Measurements from ENCODE around the gene SLC26A6.

Gene SLC26A6

DNA sequence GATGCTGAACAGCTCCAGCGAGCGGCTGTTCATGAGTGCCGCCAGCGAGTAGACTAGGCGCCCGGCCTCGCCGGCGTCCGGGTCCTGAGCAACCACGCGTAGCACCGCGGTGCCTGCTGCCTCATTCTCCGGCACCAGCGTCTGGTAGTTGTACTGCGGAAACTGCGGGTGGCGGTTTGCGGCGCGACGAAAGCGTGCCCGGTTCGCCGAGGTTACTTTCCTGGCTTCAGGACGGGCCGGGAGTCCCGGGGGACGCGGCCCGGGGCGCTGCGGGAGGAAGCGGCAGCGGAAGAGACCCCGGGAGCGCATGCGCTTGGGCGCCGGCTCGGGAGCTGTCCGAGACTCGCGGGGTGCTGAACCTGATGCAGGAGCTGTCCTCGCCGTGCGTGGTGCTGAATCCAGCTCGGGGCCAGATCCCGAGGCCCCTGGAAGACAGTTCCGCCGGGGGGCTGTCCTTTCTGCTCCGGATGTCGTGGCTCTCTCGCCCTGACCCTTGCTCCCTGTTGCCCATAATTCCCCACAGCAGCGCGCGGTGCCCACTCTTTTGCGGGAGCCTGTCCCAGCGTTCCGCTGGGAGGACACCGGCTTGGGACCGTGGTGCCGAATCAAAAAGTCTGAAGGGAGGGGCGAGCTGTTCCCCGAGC, 26.4 kb upstream of the SLC26A6 start:
- peak; percentile 81 for DNase-seq

DNA sequence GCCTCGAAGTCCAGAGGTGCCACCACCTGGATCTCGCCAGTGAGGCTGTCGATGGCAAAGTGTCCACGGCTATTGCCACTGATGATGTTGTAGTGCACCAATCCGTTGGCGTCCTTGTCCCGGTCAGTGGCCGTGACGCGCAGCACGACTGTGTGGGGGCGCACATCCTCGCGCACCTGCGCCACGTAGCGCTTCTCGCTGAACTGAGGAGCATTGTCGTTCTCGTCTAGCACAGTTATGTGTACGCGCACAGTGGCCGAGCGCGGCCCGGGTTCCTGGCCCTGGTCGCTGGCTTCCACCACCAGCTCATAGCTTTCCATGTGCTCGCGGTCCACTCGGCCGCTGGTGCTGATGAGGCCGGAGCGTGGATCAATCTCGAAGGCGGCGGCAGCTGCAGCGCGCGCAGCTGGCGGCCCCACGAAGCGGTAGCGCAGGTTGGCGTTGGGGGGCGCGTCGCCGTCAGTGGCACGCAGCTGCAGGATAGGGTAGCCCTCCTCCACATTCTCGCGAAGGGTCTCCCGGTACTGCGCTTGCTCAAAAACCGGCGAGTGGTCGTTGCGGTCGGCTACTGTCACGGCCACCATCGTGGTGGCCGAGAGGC, 25.6 kb upstream of the SLC26A6 start:
- DNase-seq, result no peak

DNA sequence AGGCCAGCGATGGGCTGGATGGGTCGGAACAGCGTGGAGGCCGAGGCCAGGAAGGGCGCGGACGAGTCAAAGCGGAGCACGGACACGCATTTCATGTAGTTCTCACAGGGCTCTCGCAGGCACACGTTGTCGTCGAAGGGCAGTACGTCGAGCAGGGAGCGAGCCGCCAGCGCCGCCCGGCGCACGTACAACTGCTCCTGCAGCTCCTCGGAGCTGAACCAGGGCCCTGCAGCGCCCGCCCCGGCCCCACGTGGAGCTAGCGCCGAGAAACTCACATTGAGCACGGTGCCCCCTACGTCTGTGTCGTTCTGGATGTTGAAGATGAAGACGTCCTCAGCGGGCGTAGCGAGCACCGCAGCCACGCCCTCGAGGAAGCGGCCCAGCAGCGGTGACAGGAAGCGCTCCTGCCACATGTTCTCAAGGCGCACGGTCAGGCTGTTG, 21.6 kb upstream of the SLC26A6 start:
- peak; percentile 45 for DNase-seq

DNA sequence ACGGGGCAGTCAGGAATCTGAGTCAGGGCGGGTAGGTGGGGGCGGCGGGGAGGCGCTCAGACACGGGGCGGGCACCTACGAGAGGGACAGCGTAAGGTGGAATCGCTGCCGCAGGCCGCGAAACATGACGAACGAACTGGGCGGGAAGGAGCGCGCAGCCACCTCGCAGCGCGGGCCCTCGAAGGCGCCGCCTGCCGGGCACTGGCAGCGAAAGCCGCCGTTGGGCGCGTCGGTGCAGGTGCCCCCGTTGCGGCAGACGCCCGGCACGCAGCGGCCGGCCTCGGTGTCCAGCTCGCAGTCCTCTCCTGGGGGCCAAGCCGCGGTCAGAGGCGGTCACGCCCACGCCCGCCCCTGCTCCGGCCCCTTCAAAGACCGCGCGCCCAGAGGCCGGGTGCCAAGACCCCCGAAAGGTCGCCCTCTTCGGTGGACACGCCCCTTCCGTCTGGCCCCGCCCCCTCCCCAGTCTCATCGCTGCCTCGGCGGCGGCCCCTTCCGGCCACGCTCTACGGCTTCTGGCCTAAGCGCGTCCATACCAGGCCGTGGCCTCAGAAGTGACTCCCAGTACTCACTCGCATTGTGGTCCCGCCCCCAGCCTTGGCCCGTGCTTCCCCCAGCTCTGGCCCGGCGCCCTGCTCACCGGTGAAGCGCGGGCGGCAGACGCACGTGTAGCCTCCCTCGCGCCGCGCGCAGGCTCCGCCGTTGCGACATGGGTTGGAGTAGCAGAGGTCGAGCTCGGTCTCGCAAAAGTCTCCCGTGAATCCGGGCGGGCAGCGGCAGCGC, 21.0 kb upstream of the SLC26A6 start:
- peak; percentile 93 for DNase-seq

DNA sequence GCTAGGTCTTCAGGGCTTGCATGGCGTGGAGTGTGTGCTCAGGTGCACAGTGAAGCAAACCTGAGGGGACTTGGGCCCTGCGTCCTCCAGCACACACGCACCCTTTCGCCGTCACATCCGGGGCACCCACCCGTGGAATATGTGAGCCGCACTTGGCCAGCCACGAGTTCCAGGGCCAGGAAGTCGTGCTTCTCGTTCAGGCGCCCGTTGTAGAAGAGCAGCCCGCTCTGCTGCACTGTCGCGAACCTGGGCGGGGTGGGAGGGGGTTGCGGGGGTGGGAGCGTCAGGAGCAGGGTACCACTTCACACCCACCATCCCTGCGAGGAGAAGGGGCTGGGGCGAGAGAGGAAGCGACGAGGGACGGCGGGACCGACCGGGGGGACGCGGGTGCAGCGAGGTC, 20.3 kb upstream of the SLC26A6 start:
- DNase-seq, result peak; percentile 48

DNA sequence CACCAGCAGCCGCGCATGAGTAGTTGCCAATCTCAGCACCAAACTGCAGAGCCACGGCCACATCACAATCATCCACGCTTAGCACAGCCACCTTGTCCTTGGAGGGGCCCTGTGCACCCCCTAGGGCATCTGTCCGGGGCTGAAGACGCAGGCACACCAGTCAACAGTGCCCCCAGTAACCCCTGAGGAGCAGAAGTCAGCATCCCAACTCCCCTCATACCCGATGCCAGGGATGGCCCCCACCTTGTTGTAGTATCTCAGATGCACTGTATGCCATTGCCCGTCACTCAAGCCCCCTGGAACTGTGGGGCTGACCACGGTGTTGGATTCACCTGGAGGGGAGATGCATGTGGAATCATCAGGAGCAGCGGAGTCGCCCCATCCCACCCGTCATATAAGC, 19.8 kb upstream of the SLC26A6 start:
- no peak for DNase-seq

DNA sequence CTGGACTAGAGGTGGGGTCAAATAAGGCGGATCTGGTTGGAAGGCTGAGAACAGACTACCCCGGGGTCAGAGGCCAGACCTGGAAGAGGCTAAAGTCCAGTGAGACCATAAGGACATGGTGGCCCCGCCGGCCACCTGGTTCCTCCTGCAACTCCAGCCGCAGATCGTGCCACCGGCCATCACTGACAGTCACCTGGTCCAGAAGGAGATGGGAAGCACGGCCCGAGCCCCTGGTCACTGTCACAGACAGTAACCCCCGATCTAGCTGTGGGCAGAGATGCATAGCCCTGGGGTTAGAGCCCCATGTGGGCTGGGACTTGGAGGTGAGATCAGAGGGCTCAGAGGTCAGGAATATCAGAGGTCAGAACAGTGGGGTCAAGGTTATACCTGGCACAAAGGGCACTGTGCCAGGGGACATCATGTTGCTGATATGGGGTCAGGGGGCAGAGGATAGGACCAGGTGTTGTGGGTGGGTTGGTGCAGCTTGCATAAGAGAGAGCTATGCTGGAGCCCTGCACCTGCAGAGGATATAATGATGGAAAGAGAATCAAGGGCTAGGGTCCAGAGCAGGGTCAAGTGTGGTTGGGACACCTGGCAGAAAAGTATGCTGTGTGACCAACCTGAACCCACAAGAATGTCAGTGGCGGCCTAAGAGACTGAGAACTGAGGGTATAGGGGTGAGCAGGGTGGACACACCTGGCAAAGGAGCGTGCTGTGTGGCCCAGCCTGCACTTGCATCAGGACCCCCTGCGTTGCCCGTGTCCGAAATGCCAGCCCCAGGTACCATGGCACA, 17.9 kb upstream of the SLC26A6 start:
- no peak for DNase-seq

DNA sequence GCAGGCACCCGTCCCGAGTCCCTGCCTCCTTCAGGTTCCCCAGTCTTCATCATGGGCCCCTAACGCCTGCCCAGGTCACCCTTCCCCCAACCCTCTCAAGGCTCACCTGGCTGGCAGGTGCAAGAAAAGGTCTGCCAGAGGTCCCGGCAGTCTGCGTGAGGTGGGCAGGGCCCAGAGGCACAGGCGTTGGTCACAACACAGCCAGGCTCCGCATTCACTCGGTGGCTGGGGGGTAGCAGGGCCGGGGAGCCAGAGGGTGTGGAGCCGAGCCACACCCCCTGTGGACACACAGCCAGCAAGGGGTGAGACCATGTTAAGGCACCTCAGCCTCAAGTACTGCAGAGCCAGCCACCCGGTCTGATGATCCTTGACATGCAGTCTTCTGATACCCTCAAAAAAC, 16.5 kb upstream of the SLC26A6 start:
- DNase-seq, result no peak

DNA sequence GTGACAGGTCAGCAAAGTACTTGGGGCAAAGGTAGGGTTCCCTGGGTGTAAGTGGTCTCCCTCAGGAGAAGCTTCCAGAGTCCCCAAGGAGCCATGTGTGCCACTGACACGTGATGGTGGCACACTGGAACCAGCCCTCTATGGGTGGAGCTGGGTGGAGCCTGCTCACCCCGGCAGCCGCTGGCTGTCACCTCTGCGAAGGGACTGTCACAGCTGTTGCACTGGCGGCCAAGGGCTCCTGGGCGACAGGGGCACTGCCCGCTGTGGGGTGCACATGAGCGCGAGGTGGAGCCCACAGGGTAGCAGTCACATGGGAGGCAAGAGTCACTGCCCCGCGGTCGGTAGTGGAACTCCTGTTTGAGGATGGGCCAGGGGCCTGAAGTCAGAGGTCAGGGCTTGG, 15.5 kb upstream of the SLC26A6 start:
- peak; percentile 19 for DNase-seq

DNA sequence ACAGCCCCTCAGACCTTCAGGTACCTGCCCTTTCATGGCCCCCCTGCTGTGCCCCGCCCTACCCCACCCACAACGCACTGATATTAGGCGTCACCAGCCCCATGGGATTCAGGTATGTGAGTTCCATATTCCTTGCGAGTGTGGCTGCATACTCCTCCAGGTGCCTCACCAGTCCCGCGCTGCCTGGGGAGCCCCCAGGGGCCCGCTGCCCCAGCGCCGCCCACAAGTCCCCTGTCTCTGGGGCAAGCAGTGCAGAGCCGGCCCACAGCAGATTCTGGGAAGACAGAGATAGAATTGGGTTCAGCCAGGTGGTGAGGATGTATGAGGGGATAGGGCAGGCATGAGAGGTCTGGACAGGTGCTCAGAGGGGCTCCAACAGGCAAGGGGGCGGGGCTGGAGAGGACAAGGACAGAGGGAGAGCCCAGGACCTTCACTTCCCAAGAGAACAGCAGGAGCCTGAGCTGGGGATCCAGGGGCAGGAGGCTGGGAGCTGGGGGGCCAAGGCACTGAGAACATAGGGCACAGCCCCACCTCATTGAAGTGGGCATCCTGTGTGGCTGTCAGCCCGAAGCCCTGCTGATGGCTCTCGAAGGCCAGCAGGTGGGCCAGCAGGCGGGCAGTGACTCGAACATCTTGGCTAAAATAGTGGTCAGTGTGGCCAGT, 13.1 kb upstream of the SLC26A6 start:
- no peak for DNase-seq

DNA sequence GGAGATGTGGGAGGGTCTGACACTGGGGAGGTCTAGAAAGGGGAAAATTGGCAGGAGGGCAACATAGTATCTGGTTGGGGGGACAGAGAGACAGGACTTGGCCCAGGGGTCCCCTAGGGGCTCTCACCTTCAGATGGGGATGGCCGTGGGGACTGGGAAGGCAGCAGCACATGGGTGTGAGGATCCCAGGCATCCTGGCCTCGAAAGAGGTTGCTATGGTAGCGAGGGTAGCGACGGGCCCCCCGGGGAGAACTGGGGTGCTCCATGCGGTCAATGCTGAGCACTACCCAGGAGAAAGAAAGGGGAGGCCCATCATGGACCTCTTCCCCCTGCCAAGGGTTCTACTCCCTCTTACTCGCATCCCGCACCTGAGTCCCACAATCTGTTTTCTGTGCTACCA, 12.5 kb upstream of the SLC26A6 start:
- DNase-seq, result no peak

DNA sequence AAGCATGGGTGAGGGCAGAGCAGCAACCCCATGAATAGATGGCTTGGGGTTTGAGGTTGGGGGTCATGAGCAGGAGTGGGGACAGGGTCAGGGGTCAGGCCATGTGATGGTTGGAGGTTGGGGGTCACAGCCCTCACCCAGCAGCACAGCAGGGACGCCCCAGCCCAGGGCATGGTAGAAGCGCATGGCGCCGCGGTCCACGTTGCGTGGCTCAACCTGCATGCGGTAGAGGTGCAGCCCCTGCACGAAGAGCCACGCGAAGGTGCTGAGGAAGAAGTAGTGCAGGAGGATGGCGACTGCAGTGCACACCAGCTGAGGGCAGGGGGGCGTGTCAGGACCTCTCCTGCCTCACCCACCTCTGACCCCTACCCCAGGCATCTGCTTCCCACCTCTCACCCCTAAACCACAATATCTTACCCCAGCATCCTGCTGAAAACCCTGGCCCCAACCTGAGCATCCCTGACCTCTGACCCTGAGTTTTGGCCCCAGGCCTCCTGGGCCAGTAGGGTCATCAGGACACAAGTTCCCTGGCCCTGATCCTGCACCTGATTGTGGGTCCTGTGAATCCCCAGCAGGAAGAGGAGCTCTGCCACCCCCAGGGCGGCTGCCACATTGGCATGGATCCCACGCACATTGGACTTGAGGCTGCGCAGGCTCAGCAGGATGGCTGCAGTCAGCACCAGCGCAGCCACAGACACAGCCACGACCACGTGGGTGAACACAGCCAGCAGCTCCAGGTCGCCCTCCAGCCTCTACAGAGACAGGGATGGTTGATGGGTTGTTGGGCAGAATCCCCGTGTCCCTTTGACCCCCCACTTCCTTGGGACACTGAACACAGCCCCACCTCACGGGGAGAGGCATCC, 9.9 kb upstream of the SLC26A6 start:
- DNase-seq, result no peak

DNA sequence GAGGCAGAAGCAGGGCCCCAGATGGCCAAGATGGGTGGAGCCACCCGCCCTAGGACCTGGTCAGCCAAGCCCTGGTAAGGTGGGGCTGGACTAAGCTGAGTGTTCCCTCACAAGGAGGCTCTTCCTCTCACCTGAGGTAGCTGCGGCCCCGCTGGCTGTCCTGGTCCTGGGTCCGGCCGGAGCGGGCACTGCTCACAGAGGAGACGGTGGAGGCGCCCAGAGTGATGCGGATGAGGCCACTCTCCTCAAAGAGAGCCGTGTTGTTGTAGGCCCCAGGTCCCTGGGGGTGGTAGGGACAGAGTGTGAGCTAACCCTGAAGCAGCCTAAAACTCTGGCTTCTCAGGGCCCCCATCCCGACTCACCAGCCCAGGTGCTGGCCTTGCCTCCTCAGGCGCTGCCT, 7.3 kb upstream of the SLC26A6 start:
- no peak for DNase-seq

DNA sequence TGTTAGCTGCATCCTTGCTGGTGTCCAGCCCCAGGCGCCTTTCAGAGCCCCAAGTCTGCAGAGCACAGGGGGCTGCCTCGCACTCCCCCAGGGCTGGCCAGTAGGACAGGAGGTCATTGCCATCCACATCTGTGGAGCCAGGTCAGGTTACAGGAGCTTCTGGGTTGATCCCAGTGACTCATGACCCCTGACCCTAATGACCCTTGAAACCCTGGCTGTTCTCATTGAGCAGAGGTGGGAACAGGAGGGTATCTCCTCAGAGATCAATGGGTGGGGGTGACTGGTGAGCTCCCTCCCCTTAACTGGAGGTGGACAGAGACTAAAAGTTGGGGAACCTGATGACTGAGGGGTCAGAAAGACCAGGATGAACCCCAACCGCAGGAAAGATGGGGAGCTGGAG, 6.1 kb upstream of the SLC26A6 start:
- DNase-seq, result no peak

DNA sequence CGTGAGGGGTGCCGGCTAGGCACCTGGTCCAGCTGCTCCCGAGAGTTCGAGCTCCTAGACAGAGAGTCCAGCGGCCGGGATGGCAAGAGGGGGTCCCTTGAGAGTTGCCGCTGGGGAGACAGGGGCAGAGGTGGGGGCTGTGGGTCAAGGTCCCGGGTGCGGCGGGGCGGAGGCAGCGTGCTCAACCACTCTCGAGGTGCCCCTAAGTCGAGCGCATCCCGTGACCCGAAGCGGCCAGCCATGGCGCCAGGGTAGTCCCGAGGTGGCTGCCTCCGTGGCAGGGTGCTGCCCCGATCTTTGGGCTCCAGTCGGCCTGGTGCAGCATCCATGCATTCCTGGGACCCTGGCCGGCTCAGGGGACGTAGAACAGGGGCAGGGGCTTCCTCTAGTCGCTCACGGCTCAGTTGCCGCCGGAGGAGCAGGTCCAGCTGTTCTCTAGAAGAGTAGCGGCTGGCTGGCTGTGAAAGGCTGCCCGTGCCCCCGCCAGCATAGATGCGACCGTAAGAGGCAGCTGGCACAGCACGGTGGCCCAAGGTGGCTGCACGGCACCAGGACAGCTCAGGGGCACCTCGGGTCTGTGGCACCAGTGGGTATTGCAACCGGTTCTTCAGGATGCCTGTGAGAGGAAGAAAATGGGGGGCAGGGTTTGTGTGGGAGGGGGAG, 4.8 kb upstream of the SLC26A6 start:
- no peak for DNase-seq

DNA sequence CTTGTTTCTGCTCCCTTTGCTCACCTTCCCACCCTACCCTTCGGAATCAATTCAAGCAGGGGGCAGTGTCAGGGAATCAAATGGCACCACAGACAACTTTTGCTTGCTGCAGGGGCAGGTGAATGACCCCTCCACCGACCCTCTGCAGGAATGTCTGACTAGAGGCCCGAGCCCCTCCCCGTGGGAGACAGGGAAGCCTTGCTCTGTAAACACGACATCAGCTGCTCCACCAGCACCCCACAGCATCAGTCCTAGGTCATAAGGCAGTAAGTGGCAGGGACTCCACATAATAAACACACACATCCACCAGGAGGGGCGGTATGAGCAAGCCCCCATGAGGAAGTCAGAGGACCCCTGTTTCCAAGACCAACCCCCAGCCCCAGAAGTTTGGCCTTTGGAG, 2.0 kb upstream of the SLC26A6 start:
- DNase-seq, result no peak

DNA sequence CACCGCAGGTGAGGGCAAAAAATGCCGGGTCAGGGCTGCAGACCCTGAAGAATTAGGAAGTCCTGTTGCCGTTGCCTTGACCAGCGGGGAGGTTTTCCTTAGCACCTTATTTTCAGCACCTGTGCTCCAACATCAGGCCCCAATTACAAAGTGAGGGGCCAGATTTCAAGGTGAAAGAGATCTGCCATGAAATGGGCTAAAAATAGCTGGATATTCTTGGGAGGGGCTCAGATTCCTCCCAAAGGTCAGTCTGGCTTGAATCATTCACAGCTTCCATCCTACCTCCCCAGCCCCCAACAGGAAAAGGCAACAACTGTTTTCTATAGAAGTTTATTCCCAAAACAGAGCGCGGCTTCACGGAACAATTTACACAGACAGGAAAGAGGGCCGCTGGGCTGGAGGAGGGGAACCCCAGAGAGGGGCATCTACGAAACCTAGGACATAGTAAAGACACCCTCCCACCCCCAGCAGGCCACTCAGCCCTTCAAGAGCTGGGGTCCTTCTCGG, 941 bp upstream of the SLC26A6 start:
- DNase-seq, result no peak

DNA sequence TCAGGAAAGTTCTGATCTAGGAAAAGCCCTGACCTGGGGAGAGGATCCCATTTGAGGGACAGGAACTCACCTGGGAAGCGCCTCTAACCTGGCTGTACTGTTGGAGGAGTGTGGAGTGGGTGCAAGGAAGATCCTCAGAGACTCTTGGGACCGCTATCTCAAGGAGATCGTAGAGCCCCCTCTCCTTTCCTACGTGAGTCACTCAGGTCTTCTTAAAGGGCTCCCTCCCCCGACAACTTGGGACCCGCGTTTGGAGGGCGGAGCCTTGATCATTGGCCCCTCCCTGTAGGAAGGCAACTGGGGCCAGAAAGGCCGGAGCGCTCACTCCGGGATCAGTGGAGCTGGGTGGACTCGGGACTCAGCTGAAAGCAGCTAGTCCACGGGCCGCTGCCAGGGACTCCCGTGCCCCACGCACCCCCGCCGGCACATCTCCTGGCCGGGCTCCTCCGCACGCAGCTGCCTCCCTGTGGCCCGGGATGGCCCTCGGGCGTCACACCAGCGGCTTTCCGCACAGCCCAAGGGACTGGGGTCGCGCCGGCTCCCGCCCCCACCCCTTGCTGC, 520 bp downstream of the SLC26A6 start:
- DNase-seq, result peak; percentile 83

DNA sequence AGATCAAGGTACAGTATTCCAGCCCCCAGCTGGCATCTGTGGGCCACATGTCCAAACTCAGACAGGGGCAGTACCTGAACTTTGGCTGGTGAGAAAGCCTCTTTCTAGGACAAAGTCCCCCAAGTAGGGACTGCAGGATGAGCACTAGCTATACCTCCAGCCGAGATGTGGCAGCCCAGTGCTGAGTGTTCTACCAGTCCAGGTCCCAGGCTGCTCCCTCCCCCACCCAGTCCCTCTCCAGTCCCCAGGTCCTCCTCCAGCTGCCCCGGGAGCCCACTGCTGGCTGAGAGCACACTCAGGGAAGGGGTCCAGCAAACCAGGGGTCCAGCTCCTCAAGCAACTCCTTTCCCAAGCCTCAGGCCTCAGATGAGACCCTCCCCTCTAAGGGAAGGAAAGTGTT, 1.5 kb downstream of the SLC26A6 start:
- DNase-seq, result no peak

DNA sequence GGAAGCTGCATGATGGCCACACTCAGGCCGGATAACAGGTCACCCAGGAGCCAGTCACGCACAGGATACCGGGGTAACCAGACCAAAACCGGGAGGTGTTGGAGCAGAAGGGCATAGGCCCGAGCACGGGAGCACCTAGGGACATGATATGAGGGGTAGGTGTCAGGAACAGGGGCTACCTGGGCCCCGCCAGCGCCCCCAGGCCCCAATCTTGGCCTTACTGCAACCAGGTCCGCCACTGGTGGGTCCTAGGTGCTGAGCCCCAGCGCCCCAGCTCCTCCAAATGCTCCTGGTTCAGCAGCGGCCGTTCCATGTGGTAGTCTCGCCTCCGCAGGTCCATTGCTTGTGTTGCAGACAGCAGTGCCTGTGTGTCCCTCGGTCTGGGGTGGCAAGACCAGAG, 2.0 kb downstream of the SLC26A6 start:
- no peak for DNase-seq

Measured in hematopoietic multipotent progenitor cell treated with erythropoietin and hydrocortisone succinate and interleukin-3 and kit ligand, for 4 days (in vitro differentiated cells).